ENCODE measurements around the gene ABCC11. TPM values are rescaled to one million over a fixed set of nuclear protein-coding genes. Genes with fewer than 3 reads are reported as not detected.

Gene ABCC11
- under 1 TPM; 0.23 to 0.60 (median 0.32) TPM for polyA plus RNA-seq (ENCODE audit: insufficient read length in 4 of 4)

DNA sequence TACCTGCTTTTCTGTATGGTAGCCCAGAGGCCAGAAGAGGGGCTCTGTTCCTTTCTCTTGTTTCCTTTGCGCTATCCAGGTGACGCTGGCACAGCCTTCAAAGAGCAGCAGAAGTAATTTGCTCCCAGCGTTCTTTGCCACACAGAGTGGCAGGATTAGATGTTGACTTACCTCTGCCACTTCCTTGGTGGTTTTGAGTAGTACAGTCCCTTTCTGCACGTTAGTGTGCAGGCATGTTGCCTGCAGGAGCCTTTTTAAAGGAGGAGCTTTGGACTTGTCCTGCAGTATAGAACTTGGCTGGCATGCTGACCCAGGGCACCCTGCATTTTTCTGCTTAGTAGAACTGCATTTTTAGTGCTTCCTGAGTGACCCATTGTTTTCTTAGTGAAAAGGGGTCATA is at the start of gene ABCC11:
TSS of gene ABCC11 (minus strand) at position 229 of the 400 bp plus-strand sequence. CDS start 15,618 bp downstream, outside the sequence.
- DNase-seq (ENCODE audit: low read depth in 4 of 4, low spot score in 2 of 4): no peak

DNA sequence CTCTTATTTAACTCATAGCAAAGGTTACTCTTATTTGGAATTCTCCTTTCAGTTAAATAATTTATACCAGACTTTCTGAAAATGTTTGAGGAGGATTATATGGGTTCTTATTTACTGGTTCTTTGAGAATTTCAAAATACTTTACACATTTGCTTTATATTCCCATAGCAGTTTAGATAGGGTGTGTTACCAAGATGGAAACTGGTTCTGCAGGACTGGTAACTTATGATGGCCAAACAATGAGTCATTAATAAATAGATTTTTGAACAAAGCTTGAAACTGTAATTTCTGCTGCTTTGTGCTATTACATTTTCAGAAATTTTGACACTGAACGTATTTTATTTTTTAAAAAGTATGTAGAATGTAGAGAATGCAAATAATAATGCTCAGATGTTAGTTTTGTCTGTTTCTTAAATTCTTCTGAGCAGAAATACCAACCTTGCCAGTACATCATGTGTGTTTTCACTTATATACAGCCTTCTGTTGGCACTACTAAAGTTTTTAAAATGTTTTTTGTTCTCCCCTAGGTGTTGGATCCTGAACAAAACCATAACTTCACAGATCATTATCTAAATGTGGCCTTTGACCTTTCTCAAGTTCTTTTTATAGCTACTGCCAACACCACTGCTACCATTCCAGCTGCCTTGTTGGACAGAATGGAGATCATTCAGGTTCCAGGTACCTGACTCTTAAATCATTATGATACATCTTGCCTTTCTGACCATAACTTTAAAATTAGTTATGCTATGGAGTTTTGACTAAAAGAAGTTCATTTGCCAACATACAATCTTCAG is 48.3 kb upstream of the ABCC11 start:
- DNase-seq (ENCODE audit: low read depth in 4 of 4, low spot score in 2 of 4): no peak

DNA sequence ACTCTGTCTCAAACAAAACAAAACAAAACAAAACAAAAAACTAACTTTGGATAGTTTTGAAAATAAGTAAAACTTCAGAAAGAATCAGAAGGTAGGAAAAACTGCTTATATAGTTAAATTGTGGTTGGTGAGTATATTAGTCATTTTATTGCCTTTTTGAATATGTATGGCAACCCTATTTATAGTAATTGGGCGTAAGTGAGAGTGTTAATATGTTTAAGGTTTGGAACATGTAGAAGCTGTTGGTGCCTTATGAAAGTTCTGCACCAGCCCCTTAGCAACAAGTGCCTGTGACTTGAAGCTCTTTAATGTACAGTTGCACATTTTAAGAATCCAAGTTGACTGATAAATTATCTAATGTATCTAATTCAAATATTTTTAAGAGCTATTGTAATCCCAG is 47.4 kb upstream of the ABCC11 start:
- no peak for DNase-seq (ENCODE audit: low read depth in 4 of 4, low spot score in 2 of 4)

DNA sequence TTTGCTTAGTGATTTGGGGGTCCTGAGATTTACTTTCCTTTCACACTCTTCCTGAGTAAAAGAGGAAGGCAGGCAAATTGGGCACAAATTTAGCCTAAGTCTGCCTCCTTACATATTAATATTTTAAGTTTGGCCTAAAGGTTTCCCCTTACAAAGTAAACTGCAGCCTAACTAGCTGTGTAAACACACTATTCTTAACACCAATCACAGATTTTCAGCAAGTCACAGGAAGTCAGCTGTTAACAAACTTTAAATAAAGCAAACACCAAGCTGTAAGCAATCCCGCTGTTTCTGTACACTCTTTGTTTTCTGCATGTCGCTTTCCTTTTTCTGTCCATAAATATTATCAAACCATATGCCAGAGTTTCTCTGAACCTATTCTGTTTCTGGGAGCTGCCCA is 45.1 kb upstream of the ABCC11 start:
- no peak for DNase-seq (ENCODE audit: low read depth in 4 of 4, low spot score in 2 of 4)

DNA sequence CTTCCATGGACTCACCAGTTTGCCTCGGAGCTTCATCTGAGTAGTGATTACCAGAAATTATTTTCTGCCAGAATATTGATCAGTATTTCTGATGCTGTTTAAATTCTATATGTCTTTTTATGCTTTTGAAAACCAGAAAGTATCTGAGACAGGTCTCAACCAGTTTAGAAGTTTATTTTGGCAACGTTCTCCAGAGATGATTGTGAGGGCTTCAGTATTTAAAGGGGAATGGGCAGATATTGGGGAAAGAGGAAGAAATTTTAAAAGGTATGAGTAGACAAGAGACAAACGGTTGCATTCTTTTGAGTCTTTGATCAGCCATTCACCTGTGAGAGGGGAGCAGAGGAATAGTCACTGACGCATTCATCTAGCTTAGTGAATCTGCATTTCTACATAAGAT is 44.4 kb upstream of the ABCC11 start:
- DNase-seq (ENCODE audit: low read depth in 4 of 4, low spot score in 2 of 4): no peak

DNA sequence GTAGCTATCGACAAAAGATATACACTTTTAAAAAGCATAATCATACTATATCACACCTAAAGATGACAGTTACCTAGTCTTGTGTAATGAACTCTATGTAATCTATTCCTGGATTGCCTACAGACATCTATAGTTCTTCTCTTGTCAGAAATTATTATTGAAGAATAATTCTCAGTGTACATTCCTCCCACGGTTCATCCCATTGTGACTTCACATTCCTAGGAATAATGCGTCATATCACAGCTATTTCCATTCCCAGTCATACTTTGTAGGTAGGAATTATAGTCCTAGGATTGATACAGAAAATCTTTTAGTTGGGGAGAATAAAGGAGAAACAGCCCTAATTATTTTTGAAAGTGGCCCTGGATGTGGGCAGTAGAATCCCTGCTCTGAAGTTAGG is 44.0 kb upstream of the ABCC11 start:
- no peak for DNase-seq (ENCODE audit: low read depth in 4 of 4, low spot score in 2 of 4)

DNA sequence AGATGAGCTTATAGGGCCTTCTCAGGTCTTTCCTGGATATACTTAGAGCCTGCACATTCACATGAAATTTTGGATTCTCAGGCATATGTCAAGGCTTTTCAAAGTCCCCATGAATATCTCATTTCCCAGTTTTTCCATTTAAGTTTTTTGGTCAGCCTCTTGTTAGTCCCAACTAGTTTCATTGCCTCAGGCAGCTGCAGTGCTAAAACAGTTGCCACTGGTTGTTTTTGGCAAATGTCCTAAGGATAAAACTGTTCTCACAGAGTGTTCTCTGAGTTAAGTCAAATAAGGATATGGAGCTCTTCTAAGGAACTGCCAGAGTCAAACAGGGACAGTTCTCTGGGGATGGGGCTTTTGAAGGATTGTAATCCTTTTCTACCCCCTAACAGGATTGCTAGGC is 39.9 kb upstream of the ABCC11 start:
- DNase-seq (ENCODE audit: low read depth in 4 of 4, low spot score in 2 of 4): no peak

DNA sequence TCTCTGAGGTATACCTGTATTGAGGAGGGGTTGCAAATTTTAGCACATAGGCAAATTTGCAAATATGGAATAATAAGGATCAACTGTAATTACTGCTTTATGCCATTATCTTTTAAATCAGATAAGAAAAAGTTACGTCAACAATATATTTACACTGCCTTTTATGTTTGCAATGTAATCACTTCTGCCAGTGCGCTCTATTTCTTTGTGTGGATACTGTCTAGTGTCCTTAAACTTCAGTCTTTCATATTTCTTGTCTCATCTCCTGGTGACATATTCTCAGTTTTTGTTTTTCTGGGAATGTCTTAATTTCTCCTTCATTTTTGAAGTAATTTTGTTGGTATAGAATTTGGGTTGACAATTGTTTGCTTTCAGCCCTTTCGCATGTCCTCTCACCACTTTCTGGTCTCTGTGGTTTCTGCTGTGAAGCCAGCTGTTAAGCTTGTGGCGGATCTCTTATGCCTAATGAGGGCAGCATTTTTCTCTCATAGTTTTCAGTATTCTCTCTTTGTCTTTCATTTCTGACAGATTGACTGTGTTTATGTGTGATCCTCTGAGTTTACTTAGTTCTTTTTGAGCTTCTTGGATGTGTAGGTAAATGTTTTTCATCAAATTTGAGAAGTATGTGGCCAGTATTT is 37.6 kb upstream of the ABCC11 start:
- no peak for DNase-seq (ENCODE audit: low read depth in 4 of 4, low spot score in 2 of 4)

DNA sequence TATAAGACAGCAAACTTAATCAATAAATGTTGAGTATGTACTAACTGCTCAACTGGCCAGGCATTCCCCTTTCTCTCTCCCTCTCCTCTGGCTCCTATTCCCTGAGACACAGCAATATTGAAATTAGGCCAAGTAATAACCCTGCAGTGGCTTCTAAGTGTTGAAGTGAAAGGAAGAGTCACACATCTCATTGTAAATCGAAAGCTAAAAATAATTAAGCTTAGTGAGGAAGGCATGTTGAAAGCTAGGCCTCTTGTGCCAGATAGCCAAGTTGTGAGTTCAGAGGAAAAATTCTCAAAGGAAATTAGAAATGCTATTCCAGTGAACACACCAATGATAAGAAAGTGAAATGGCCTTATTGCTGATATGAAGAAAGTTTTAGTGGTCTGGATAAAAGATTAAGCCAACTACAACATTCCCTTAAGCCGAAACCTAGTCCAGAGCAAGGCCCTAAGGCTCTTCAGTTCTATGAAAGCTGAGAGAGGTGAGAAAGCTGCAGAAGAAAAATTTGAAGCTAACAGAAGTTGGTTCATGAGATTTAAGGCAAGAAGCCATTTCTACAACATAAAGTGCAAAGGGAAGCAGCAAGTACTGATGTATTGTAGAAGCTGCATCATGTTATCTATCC is 35.4 kb upstream of the ABCC11 start:
- DNase-seq (ENCODE audit: low read depth in 4 of 4, low spot score in 2 of 4): no peak

DNA sequence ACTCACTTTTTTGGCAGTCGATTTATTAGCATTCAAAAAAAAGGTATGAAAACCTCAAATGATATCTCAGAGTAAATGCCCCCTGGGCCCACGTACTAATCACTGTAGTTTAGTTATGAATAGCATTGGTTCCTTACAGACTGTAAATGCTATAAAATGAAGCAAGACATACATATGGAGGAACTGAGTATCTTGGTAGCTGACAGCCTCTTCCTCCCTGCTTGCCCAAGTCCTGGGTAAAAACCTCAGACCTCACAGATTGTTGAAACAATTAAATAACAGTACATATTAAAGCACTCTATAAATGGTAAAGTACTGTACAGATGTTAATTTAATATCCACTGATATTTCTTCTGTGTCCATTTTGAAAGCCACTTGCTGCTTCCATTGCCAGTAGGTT is 33.2 kb upstream of the ABCC11 start:
- no peak for DNase-seq (ENCODE audit: low read depth in 4 of 4, low spot score in 2 of 4)

DNA sequence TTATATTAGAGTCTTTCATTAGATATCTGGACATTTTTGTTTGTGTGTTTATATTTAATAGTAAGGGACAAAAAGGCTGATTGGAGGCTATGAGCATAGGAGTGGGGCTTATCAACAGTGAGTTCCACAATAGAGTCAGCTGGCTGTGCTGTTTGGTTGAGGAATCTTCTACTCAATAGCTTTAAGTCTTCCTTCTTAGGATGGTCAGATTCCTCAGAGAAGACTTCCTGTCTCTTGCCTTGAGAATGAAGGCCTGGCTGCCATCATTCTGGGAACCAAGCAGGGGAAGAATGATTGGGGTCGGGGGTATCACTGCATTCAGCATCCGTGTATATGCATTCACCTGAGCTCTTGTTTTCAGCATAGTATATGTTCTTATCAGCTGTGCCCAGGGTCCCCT is 31.9 kb upstream of the ABCC11 start:
- DNase-seq (ENCODE audit: low read depth in 4 of 4, low spot score in 2 of 4): no peak

DNA sequence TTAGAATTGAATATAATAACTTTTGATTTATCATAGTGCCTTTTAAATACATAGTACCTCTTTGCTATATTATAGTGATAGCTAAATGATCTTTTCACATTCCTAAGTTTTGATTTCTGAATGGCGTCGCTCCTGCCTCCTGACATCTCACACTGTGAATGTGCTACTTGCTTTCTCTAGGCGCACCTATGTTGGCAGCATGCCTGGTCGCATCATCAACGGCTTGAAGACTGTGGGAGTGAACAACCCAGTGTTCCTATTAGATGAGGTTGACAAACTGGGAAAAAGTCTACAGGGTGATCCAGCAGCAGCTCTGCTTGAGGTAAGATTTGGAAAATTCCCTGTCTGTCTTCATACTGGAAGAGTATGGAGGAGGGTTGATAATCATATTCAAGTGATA is 29.8 kb upstream of the ABCC11 start:
- DNase-seq (ENCODE audit: low read depth in 4 of 4, low spot score in 2 of 4): no peak

DNA sequence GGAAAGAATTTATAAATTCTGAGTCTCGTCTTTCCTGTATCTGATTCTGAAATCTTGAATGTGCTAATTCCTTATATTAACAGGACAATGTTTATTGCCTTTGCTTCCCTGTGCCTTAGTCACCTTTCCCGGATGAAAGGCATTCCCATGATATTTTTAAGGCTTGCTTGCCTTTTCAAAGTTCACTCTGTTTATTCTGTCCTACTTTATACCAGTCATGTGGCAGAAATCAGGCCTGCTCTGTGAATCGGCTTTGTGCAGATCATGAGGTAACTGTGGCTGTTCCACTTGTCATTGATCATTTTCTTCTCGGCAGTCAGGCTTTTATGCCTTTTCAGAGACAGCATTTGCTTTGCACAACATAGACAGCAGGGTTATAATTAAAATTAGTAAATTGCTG is 28.8 kb upstream of the ABCC11 start:
- no peak for DNase-seq (ENCODE audit: low read depth in 4 of 4, low spot score in 2 of 4)

DNA sequence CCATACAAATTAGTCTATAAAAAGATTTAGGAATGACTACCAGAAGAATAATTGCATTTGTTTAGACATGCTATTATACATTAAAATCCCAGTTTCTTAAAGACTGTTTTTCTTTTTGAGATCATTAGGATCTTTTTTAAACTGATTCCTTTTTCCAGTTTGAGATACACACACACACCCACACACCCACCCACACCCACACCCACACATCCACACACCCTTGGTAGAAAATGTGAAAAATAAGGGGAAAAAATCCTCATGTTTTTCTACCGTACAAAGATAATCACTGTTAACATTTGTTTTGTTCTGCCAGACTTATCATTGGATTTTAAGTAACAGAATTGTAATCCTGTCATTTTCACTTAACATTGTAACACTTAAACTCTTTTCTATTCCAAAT is 27.1 kb upstream of the ABCC11 start:
- no peak for DNase-seq (ENCODE audit: low read depth in 4 of 4, low spot score in 2 of 4)

DNA sequence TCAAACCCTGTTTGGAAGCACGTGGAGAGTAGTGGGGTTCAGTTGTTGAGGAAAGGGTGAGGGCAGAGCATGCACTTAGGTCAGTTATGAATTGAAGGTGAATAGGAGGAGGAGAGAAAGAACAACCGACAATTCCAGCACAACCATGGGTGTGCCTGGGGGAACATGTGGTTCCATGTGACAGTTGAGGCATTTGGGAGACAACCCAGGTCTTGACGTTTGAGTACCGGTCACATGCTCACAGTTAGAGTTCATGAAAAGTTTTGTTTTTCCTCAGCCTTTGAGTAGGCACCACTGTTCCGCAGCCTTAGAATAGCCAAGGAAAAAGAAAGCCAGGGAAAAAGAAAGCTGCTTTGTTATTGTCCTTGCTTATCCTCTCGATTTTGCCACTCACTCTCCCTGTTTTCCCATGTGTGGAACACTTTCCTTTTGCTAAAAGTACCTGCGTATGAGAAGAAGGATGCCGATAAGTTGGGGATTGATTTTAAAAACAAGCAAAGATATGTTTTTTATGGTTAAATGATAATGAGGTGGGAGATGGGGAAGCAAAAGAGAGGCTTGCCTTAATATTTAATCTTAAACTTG is 25.6 kb upstream of the ABCC11 start:
- DNase-seq (ENCODE audit: low read depth in 4 of 4, low spot score in 2 of 4): no peak

DNA sequence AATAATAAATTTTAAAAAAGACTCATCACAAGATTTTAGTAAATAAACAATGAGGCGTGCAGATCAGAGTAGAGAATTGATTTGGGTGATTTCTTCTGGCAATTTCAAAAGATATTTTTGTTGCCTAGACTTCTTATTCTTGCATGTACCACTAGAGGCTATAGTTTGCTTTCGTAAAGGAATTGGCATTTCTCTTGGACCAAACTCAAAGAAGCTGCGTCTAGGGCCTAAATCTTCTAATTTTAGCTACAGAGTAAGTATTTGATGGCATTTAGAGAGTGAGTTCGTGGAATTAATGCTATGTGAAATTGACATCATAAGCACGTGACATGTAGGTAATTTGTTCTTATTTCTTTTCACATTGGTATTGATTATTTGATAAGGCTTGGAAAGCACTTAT is 24.4 kb upstream of the ABCC11 start:
- no peak for DNase-seq (ENCODE audit: low read depth in 4 of 4, low spot score in 2 of 4)

DNA sequence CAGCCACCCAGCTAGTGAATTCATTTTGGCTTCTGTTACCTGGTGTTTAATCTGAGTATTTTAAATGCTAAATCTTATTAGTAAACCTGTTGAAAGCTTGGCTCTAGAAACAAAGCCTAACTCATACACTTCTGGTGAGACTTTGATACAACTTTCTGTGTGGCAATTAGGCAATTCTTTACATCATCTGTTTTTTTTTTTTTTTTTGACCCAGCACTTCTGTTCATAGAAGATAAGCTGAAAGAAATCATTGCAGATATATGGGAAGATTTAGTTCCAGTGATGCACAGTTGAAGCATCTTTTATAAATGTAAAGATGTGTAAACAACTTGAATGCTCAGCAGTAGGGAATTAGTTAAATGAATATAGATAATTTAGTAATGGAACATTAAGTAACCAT is 21.7 kb upstream of the ABCC11 start:
- DNase-seq (ENCODE audit: low read depth in 4 of 4, low spot score in 2 of 4): no peak

DNA sequence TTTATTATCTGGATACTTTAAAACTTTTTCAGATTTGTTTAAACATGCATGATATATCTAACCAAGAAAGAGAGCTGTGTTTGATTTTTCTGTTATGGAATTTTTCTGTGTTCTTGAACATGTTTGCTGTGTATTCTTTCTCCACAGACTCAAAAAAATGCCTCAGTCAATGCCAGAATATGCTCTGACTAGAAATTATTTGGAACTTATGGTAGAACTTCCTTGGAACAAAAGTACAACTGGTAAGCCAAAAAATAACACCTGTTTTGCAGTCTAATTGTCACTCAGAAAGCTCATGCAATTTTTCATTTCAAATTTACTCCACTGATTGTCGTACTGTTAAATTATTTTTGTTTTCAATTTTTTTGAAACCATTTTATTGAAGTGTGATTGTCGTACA is 15.3 kb upstream of the ABCC11 start:
- DNase-seq (ENCODE audit: low read depth in 4 of 4, low spot score in 2 of 4): no peak

DNA sequence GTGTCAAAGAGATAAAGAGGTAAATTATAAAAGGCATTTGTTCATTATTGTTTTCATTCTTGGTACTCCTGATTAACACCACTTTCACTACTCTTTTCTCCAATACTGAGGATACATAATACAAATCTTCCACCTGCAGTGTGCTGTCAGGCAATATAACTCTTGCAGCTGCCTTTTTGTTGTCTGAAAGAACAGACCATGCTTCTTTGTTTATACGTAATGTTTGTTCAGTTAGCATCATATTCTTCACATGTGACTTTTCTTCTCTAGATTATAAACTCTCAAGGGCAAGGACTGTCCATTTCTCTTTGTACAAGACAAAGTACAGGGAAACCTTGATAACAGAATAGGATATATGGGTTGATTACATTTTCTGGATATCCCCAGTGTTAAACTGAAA is 14.2 kb upstream of the ABCC11 start:
- no peak for DNase-seq (ENCODE audit: low read depth in 4 of 4, low spot score in 2 of 4)

DNA sequence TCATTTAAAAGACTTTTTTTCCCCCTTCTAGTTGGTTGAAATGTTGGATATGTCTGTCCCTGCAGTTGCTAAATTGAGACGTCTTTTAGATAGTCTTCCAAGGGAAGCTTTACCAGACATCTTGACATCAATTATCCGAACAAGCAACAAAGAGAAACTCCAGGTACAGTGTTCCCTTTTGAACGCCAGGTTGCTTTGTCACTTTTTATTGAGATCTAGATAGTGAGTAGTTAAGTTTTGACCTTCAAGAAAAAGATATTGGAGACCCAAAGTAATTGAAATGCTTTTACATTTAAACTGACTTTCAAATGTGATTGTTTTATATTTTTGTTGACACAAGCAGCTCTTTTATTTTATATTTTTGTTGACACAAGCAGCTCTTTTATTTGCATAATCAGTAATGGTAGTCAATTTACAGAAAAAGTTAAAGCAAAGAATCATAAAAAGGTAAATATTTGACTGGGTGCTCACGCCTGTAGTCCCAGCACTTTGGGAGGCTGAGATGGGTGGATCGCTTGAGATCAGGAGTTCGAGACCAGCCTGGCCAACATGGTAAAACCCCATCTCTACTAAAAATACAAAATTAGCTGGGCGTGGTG is 9.3 kb upstream of the ABCC11 start:
- no peak for DNase-seq (ENCODE audit: low read depth in 4 of 4, low spot score in 2 of 4)

DNA sequence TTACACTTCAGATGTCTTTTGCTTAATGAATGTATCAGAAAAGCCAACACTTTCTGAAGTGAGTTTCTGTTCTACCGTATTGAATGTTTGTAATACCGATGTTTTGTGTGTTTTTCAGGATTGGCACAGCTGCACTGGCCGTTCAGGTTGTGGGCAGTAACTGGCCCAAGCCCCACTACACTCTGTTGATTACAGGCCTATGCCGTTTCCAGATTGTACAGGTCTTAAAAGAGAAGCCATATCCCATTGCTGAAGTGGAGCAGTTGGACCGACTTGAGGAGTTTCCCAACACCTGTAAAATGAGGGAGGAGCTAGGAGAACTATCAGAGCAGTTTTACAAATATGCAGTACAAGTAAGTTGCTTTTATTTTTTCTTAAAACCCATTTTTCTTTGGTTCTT is 4.7 kb upstream of the ABCC11 start:
- DNase-seq (ENCODE audit: low read depth in 4 of 4, low spot score in 2 of 4): no peak
